Raji (cell line): ENCODE data around the gene LTBR.

Experiments used
- POLR2A ChIP-seq: IDR thresholded peaks from 2 replicates; pipeline ENCODE4 v1.6.1; 2011; ENCODE audit warnings: low read depth, low read length, control low read depth; ENCODE audit not compliant: insufficient read depth

Gene LTBR

GRCh38 chr12:6360080-6360571 is 23.8 kb upstream of the LTBR start:
- no peak for TF ChIP-seq POLR2A

- TF ChIP-seq POLR2A: no peak
Measured at GRCh38 chr12:6360578-6361490, 23.1 kb upstream of the LTBR start.

- TF ChIP-seq POLR2A: no peak
Measured at GRCh38 chr12:6361834-6362233, 22.1 kb upstream of the LTBR start.

- no peak for TF ChIP-seq POLR2A
Measured at GRCh38 chr12:6362403-6362802, 21.6 kb upstream of the LTBR start.

GRCh38 chr12:6363010-6363329 is 21.0 kb upstream of the LTBR start:
- no peak for TF ChIP-seq POLR2A

- no peak for TF ChIP-seq POLR2A
Measured at GRCh38 chr12:6363330-6364043, 20.5 kb upstream of the LTBR start.

GRCh38 chr12:6364044-6364374 is 20.0 kb upstream of the LTBR start:
- no peak for TF ChIP-seq POLR2A

GRCh38 chr12:6367065-6367968 is 16.6 kb upstream of the LTBR start:
- no peak for TF ChIP-seq POLR2A

GRCh38 chr12:6367969-6368892 is 15.7 kb upstream of the LTBR start:
- TF ChIP-seq POLR2A: no peak

GRCh38 chr12:6368906-6369525 is 14.9 kb upstream of the LTBR start:
- TF ChIP-seq POLR2A: no peak

GRCh38 chr12:6369916-6370575 is 13.9 kb upstream of the LTBR start:
- no peak for TF ChIP-seq POLR2A

- TF ChIP-seq POLR2A: no peak
Measured at GRCh38 chr12:6370576-6370935, 13.4 kb upstream of the LTBR start.

- TF ChIP-seq POLR2A: no peak
Measured at GRCh38 chr12:6370994-6371754, 12.8 kb upstream of the LTBR start.
